ENCODE results near the gene ZHX3.

GRCh38 chr20:41234546-41234945 lies 83.0 kb downstream of the ZHX3 start:
- TF ChIP-seq, protein P1, sequence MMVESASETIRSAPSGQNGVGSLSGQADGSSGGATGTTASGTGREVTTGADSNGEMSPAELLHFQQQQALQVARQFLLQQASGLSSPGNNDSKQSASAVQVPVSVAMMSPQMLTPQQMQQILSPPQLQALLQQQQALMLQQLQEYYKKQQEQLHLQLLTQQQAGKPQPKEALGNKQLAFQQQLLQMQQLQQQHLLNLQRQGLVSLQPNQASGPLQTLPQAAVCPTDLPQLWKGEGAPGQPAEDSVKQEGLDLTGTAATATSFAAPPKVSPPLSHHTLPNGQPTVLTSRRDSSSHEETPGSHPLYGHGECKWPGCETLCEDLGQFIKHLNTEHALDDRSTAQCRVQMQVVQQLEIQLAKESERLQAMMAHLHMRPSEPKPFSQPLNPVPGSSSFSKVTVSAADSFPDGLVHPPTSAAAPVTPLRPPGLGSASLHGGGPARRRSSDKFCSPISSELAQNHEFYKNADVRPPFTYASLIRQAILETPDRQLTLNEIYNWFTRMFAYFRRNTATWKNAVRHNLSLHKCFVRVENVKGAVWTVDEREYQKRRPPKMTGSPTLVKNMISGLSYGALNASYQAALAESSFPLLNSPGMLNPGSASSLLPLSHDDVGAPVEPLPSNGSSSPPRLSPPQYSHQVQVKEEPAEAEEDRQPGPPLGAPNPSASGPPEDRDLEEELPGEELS (CRISPR knock-in tag; IDR thresholded peaks at IDR 0.05), result no peak
- no peak for TF ChIP-seq ZNF423 (CRISPR knock-in tag; IDR thresholded peaks at IDR 0.05)
- TF ChIP-seq, protein P2, sequence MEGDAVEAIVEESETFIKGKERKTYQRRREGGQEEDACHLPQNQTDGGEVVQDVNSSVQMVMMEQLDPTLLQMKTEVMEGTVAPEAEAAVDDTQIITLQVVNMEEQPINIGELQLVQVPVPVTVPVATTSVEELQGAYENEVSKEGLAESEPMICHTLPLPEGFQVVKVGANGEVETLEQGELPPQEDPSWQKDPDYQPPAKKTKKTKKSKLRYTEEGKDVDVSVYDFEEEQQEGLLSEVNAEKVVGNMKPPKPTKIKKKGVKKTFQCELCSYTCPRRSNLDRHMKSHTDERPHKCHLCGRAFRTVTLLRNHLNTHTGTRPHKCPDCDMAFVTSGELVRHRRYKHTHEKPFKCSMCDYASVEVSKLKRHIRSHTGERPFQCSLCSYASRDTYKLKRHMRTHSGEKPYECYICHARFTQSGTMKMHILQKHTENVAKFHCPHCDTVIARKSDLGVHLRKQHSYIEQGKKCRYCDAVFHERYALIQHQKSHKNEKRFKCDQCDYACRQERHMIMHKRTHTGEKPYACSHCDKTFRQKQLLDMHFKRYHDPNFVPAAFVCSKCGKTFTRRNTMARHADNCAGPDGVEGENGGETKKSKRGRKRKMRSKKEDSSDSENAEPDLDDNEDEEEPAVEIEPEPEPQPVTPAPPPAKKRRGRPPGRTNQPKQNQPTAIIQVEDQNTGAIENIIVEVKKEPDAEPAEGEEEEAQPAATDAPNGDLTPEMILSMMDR (IDR thresholded peaks at IDR 0.05), result no peak

All from WTC11 (cell line).